ENCODE data around the gene TFAP2B. TPM values are rescaled to one million over a fixed set of nuclear protein-coding genes. Genes with fewer than 3 reads are reported as not detected.

The TFAP2B gene
- total RNA-seq, 1 experiment from 2014 or later, result not detected

- Histone ChIP-seq H3K9me2 (replicated peaks; ENCODE audit: insufficient read depth, low read length) (no peaks in the 10 kb centered on the region), H3K27me3 (ENCODE audit: low read length) (no peaks in the 10 kb centered on the region), H4K20me1 (ENCODE audit: insufficient read depth, low read depth, low read length) (no peaks in the 10 kb centered on the region), H3K4me2 (ENCODE audit: low read depth, low read length, poor library complexity, severe bottlenecking) (no peak overlapping the region), H3K9ac (ENCODE audit: low read length) (no peak overlapping the region), H3K9me3 (ENCODE audit: low read length) (no peaks in the 10 kb centered on the region), H3K4me1 (ENCODE audit: low read length) (no peaks in the 10 kb centered on the region), H3K4me3 (ENCODE audit: low read length) (no peak overlapping the region), H3K36me3 (ENCODE audit: insufficient read depth, low read length) (no peaks in the 10 kb centered on the region), H3K27ac (ENCODE audit: low read length) (no peak overlapping the region), H2AFZ (ENCODE audit: low read length) (no peak overlapping the region), H3K79me2 (ENCODE audit: low read length) (no peaks in the 10 kb centered on the region)
- no peak for DNase-seq
These were observed 19.1 kb downstream of the TFAP2B start for GRCh38 chr6:50837589-50838445.

DNA sequence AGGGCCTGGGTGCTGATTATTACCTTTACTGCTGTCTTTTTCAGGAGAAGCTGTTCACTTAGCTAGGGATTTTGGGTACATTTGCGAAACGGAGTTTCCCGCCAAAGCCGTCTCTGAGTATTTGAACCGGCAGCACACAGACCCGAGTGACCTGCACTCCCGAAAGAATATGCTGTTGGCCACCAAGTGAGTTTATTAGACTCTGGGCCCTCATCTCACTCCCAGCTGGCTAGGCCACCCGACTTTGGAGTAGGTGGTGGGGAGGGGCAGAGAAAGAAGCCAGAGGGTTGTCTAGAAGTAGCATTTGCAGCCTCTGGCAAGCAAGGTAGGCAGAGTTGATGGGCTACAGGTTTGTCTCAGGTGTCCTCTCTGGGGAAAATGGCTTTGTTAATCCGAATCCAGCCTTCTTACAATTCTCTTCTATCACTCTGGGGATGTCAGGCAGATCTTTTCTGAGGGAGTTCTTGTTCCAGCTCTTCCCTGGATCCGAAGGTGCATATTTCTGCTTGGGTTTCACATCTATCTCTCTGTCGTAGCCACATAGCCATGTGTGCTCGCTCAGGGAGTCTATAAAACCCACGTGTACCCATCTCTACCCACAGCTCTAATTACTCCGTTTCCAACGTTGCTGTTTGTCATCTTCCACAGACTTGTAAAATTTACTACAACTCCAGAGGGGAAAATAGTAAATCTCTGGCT, 21.6 kb downstream of the TFAP2B start:
- no peaks in the 10 kb centered on the region for H3K4me1 ChIP-seq (ENCODE audit: low read length)
- H2AFZ ChIP-seq (ENCODE audit: low read length), result no peak overlapping the region
- no peaks in the 10 kb centered on the region for H3K27me3 ChIP-seq (ENCODE audit: low read length)

GRCh38 chr6:50840811-50841192, 22.1 kb downstream of the TFAP2B start:
- H3K36me3 ChIP-seq (ENCODE audit: insufficient read depth, low read length), result no peaks in the 10 kb centered on the region
- H2AFZ ChIP-seq (ENCODE audit: low read length), result no peak overlapping the region
- H3K9me2 ChIP-seq (replicated peaks; ENCODE audit: insufficient read depth, low read length), result no peaks in the 10 kb centered on the region
- H3K9me3 ChIP-seq (ENCODE audit: low read length), result no peaks in the 10 kb centered on the region
- H4K20me1 ChIP-seq (ENCODE audit: insufficient read depth, low read depth, low read length), result no peaks in the 10 kb centered on the region
- no peak for DNase-seq
- no peak overlapping the region for H3K9ac ChIP-seq (ENCODE audit: low read length)
- no peak overlapping the region for H3K27ac ChIP-seq (ENCODE audit: low read length)
- no peaks in the 10 kb centered on the region for H3K4me1 ChIP-seq (ENCODE audit: low read length)
- no peaks in the 10 kb centered on the region for H3K79me2 ChIP-seq (ENCODE audit: low read length)
- no peak overlapping the region for H3K4me3 ChIP-seq (ENCODE audit: low read length)
- H3K4me2 ChIP-seq (ENCODE audit: low read depth, low read length, poor library complexity, severe bottlenecking), result no peak overlapping the region
- H3K27me3 ChIP-seq (ENCODE audit: low read length), result no peaks in the 10 kb centered on the region

More for the DNA sequence above, 21.6 kb downstream of the TFAP2B start:
- H3K79me2 ChIP-seq (ENCODE audit: low read length), result no peaks in the 10 kb centered on the region
- no peaks in the 10 kb centered on the region for H3K9me2 ChIP-seq (replicated peaks; ENCODE audit: insufficient read depth, low read length)
- DNase-seq, result no peak
- no peak overlapping the region for H3K27ac ChIP-seq (ENCODE audit: low read length)
- H4K20me1 ChIP-seq (ENCODE audit: insufficient read depth, low read depth, low read length), result no peaks in the 10 kb centered on the region
- H3K4me3 ChIP-seq (ENCODE audit: low read length), result no peak overlapping the region
- no peak overlapping the region for H3K9ac ChIP-seq (ENCODE audit: low read length)
- H3K4me2 ChIP-seq (ENCODE audit: low read depth, low read length, poor library complexity, severe bottlenecking), result no peak overlapping the region
- no peaks in the 10 kb centered on the region for H3K9me3 ChIP-seq (ENCODE audit: low read length)
- H3K36me3 ChIP-seq (ENCODE audit: insufficient read depth, low read length), result no peaks in the 10 kb centered on the region

DNA sequence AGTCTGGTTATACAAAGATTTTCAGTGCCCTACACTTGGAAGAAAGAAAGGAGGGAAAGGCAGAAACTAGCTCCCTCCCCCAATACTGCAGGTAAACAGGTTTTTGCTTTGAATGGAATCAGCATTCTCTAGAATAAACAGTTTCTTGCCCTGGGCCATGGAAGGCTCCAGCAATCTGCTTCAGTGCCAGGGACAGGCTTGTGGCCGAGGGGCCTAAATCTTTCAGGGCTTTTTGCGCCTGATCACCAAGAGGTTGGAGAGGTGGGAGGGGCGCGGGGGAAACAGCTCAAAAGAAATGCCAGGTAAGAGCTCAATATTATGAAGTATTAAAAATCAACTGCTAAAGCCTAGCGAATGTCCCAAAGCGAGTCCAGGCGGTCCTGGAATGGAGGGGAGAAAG, 23.8 kb downstream of the TFAP2B start:
- Histone ChIP-seq H3K9ac (ENCODE audit: low read length) (no peak overlapping the region), H3K4me1 (ENCODE audit: low read length) (no peaks in the 10 kb centered on the region), H3K4me3 (ENCODE audit: low read length) (no peak overlapping the region), H3K79me2 (ENCODE audit: low read length) (no peaks in the 10 kb centered on the region), H3K9me2 (replicated peaks; ENCODE audit: insufficient read depth, low read length) (no peaks in the 10 kb centered on the region), H3K4me2 (ENCODE audit: low read depth, low read length, poor library complexity, severe bottlenecking) (no peak overlapping the region), H4K20me1 (ENCODE audit: insufficient read depth, low read depth, low read length) (no peaks in the 10 kb centered on the region), H2AFZ (ENCODE audit: low read length) (no peak overlapping the region), H3K9me3 (ENCODE audit: low read length) (no peaks in the 10 kb centered on the region), H3K36me3 (ENCODE audit: insufficient read depth, low read length) (no peaks in the 10 kb centered on the region), H3K27ac (ENCODE audit: low read length) (no peak overlapping the region), H3K27me3 (ENCODE audit: low read length) (no peaks in the 10 kb centered on the region)
- DNase-seq, result no peak

- no peak overlapping the region for H2AFZ ChIP-seq (ENCODE audit: low read length)
- no peak for DNase-seq
- H3K79me2 ChIP-seq (ENCODE audit: low read length), result no peaks in the 10 kb centered on the region
- no peaks in the 10 kb centered on the region for H3K27me3 ChIP-seq (ENCODE audit: low read length)
- no peaks in the 10 kb centered on the region for H3K9me3 ChIP-seq (ENCODE audit: low read length)
- no peaks in the 10 kb centered on the region for H4K20me1 ChIP-seq (ENCODE audit: insufficient read depth, low read depth, low read length)
- no peak overlapping the region for H3K4me2 ChIP-seq (ENCODE audit: low read depth, low read length, poor library complexity, severe bottlenecking)
- no peaks in the 10 kb centered on the region for H3K36me3 ChIP-seq (ENCODE audit: insufficient read depth, low read length)
- H3K4me3 ChIP-seq (ENCODE audit: low read length), result no peak overlapping the region
- H3K9ac ChIP-seq (ENCODE audit: low read length), result no peak overlapping the region
- H3K27ac ChIP-seq (ENCODE audit: low read length), result no peak overlapping the region
- no peaks in the 10 kb centered on the region for H3K9me2 ChIP-seq (replicated peaks; ENCODE audit: insufficient read depth, low read length)
- no peaks in the 10 kb centered on the region for H3K4me1 ChIP-seq (ENCODE audit: low read length)
These were observed 24.3 kb downstream of the TFAP2B start for GRCh38 chr6:50842861-50843384.

DNA sequence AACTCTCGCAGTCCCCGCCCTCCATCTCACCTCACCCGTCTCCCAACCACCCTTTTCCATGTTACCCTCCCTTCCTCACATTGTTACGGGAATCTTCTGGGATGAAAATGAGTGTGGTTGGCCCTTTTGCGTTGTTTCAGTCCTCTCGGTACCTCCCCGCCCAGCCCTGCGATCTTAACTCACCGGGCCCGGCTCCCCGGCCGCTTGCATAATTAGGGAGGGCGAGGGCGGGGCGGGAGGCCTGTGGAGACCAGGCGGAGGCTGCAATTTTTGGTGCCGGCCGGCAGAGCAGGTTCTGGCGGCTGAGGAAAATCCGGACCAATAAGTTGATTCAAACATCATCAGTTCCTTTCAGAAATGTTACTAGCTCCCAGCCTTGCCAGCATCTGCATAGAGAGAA, 25.2 kb downstream of the TFAP2B start:
- Histone ChIP-seq H2AFZ (ENCODE audit: low read length) (no peak overlapping the region), H3K27ac (ENCODE audit: low read length) (no peak overlapping the region), H3K4me2 (ENCODE audit: low read depth, low read length, poor library complexity, severe bottlenecking) (no peak overlapping the region), H3K36me3 (ENCODE audit: insufficient read depth, low read length) (no peaks in the 10 kb centered on the region), H3K4me3 (ENCODE audit: low read length) (no peak overlapping the region), H3K9me3 (ENCODE audit: low read length) (no peaks in the 10 kb centered on the region), H3K4me1 (ENCODE audit: low read length) (no peaks in the 10 kb centered on the region), H3K9ac (ENCODE audit: low read length) (no peak overlapping the region), H4K20me1 (ENCODE audit: insufficient read depth, low read depth, low read length) (no peaks in the 10 kb centered on the region), H3K79me2 (ENCODE audit: low read length) (no peaks in the 10 kb centered on the region), H3K27me3 (ENCODE audit: low read length) (no peaks in the 10 kb centered on the region), H3K9me2 (replicated peaks; ENCODE audit: insufficient read depth, low read length) (no peaks in the 10 kb centered on the region)
- DNase-seq, result no peak

- Histone ChIP-seq H3K27ac (ENCODE audit: low read length) (no peak overlapping the region), H3K9ac (ENCODE audit: low read length) (no peak overlapping the region), H3K36me3 (ENCODE audit: insufficient read depth, low read length) (no peaks in the 10 kb centered on the region), H3K79me2 (ENCODE audit: low read length) (no peaks in the 10 kb centered on the region), H3K4me1 (ENCODE audit: low read length) (no peaks in the 10 kb centered on the region), H3K27me3 (ENCODE audit: low read length) (no peaks in the 10 kb centered on the region), H3K9me2 (replicated peaks; ENCODE audit: insufficient read depth, low read length) (no peaks in the 10 kb centered on the region), H3K9me3 (ENCODE audit: low read length) (peaks cover 7% of the 10 kb centered on the region; the same call in 1 of the 2 replicates), H4K20me1 (ENCODE audit: insufficient read depth, low read depth, low read length) (no peaks in the 10 kb centered on the region), H3K4me2 (ENCODE audit: low read depth, low read length, poor library complexity, severe bottlenecking) (no peak overlapping the region), H2AFZ (ENCODE audit: low read length) (no peak overlapping the region), H3K4me3 (ENCODE audit: low read length) (no peak overlapping the region)
- DNase-seq, result no peak
These were observed 26.9 kb downstream of the TFAP2B start for GRCh38 chr6:50845499-50846143.
